Measurements from ENCODE around the gene EIF3B. TPM values are rescaled to one million over a fixed set of nuclear protein-coding genes. Genes with fewer than 3 reads are reported as not detected.

The EIF3B gene
- total and polyA plus RNA-seq, 2 experiments from 2014 or later, result 151 to 161 TPM

DNA sequence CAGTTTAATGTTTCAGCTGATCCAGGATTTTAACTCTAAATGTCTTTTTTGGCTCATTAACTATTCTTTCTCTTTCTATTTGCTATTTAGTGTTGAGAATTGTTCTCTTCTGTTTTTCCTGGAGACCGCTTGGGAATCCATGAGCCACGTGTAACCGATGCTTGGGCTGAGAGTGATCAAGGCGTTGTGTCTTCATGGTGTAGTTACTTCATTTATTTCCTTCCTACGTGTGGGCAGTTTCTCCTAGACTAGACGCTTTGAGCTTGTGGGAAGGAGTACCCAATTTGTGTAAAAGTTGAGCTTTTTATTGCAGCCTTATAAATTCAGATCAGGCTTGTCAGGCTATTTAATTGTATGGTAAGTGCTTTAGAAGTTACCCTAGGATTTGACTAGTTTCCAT is 2.9 kb downstream of the EIF3B start:
- peaks cover 21% of the 10 kb centered on the region for H3K36me3 ChIP-seq
- DNase-seq (ENCODE audit: low read depth in 1 of 2, low spot score in 1 of 2), result no peak
- H3K4me1 ChIP-seq (ENCODE audit: low read depth), result peaks cover 14% of the 10 kb centered on the region
- TF ChIP-seq, protein P1, sequence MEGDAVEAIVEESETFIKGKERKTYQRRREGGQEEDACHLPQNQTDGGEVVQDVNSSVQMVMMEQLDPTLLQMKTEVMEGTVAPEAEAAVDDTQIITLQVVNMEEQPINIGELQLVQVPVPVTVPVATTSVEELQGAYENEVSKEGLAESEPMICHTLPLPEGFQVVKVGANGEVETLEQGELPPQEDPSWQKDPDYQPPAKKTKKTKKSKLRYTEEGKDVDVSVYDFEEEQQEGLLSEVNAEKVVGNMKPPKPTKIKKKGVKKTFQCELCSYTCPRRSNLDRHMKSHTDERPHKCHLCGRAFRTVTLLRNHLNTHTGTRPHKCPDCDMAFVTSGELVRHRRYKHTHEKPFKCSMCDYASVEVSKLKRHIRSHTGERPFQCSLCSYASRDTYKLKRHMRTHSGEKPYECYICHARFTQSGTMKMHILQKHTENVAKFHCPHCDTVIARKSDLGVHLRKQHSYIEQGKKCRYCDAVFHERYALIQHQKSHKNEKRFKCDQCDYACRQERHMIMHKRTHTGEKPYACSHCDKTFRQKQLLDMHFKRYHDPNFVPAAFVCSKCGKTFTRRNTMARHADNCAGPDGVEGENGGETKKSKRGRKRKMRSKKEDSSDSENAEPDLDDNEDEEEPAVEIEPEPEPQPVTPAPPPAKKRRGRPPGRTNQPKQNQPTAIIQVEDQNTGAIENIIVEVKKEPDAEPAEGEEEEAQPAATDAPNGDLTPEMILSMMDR (IDR thresholded peaks at IDR 0.05; ENCODE audit: low read depth, low read length), result no peak
- H3K27ac ChIP-seq, result no peak overlapping the region
- no peaks in the 10 kb centered on the region for H3K27me3 ChIP-seq
- H3K9me3 ChIP-seq (ENCODE audit: low read depth), result no peaks in the 10 kb centered on the region
- H3K4me3 ChIP-seq, result no peak overlapping the region

DNA sequence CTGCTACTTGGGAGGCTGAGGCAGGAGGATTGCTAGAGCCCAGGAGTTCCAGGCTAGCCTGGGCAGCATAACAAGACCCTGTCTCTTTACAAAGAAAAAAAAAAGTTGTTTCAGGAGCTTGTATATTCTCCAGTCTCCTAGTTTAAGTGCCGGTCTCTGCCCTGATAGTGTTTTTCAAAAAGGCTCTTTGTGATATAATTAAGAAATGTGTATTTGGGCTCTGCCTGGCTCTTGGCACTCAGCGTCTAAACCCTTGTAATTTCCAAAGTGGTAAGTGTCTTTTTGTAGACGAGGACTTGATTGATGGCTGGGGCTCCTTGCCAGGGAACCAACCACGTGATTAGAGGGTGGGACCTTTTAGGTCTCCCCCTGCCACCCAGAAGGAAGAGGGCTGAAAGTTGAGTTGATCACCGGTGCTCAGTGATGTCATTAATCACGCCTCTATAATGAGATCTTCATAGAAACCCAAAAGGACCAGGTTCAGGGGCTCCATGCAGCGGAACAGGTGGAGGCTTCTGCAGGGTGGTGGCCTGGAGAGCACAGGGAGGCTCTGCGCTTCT is 4.4 kb downstream of the EIF3B start:
- no peaks in the 10 kb centered on the region for H3K27me3 ChIP-seq
- peaks cover 14% of the 10 kb centered on the region for H3K4me1 ChIP-seq (ENCODE audit: low read depth)
- H3K4me3 ChIP-seq, result no peak overlapping the region
- no peaks in the 10 kb centered on the region for H3K9me3 ChIP-seq (ENCODE audit: low read depth)
- no peak for DNase-seq (ENCODE audit: low read depth in 1 of 2, low spot score in 1 of 2)
- H3K27ac ChIP-seq, result peak overlapping the region; percentile 14
- TF ChIP-seq, protein P1 (IDR thresholded peaks at IDR 0.05; ENCODE audit: low read depth, low read length), result no peak
- H3K36me3 ChIP-seq, result peaks cover 35% of the 10 kb centered on the region

DNA sequence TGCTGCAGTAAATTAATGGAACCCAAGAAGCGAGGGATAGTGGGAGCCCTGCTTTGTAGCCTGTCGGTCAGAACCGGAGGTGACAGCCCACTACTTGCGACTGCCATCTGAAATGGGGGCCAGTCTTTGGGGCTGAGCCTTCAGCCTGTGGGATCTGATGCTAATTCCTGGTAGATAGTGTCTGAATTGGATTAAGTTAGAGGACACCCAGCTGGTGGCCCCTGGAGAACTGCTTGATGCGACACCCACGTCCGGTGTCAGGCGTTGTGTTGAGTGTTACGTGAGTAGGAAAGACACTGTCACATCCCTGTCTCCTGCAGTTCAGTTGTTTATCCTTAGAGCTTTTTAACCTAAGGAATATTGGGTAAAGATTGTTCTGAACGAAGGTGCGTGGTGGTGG is 5.0 kb downstream of the EIF3B start:
- Histone ChIP-seq H3K36me3 (peaks cover 40% of the 10 kb centered on the region), H3K4me3 (no peak overlapping the region)
- TF ChIP-seq, protein P1 (IDR thresholded peaks at IDR 0.05; ENCODE audit: low read depth, low read length), result no peak

DNA sequence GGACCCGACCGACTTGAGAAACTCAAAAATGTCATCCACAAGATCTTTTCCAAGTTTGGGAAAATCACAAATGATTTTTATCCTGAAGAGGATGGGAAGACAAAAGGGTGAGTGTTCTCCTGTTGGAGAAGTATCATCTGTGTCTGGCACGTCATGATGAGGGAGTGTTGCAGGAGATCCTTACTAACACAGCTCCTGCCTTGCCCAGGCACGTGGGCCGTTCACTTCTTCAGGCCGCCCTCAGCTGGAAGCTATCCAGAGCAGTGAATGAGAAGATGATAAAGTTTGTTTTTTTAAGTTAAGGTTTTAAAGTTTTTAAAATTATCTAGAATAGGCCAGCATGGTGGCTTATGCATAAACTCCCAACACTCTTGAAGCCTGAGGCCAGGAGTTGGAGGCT is 6.2 kb downstream of the EIF3B start:
- Histone ChIP-seq H3K36me3 (peaks cover 49% of the 10 kb centered on the region), H3K27me3 (no peaks in the 10 kb centered on the region)
- TF ChIP-seq, protein P1 (IDR thresholded peaks at IDR 0.05; ENCODE audit: low read depth, low read length), result no peak

More for the DNA sequence above, 5.0 kb downstream of the EIF3B start:
- Histone ChIP-seq H3K9me3 (ENCODE audit: low read depth) (no peaks in the 10 kb centered on the region), H3K27ac (no peak overlapping the region), H3K27me3 (no peaks in the 10 kb centered on the region), H3K4me1 (ENCODE audit: low read depth) (peaks cover 14% of the 10 kb centered on the region)
- DNase-seq (ENCODE audit: low read depth in 1 of 2, low spot score in 1 of 2), result no peak

DNA sequence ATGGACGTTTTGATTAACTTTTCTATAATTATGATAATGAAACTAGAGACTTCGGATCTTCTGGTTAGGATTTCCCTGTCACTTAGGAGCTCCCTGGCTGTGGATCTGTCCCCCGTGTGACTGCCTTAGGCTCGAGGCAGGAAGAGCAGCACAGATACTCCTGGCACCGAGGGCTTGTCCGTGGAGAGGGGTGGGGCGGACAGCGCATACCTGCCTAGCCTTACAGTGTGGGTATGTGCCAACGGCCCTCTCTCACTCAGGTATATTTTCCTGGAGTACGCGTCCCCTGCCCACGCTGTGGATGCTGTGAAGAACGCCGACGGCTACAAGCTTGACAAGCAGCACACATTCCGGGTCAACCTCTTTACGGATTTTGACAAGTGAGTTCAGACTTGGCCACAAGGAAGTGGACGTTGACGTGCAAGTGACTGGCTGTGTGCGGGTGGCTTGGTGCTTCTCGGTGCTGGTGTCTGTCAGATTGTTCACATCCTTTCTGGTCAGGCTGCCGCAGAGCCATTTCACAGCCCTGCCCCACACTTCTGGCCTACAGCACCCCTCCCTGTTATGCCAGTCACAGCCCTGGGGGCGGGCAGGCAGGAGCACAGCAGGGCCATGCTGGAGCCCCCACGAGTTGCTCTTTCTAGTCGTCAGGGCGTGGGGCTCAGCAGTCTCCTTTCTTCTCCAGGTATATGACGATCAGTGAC is 7.9 kb downstream of the EIF3B start:
- Histone ChIP-seq H3K27me3 (no peaks in the 10 kb centered on the region), H3K9me3 (ENCODE audit: low read depth) (no peaks in the 10 kb centered on the region), H3K36me3 (peaks cover 65% of the 10 kb centered on the region), H3K27ac (no peak overlapping the region), H3K4me1 (ENCODE audit: low read depth) (peaks cover 11% of the 10 kb centered on the region), H3K4me3 (no peak overlapping the region)
- TF ChIP-seq, protein P1 (IDR thresholded peaks at IDR 0.05; ENCODE audit: low read depth, low read length), result no peak
- DNase-seq (ENCODE audit: low read depth in 1 of 2, low spot score in 1 of 2), result no peak

More for the DNA sequence above, 6.2 kb downstream of the EIF3B start:
- peak in 1 of 2 donors; percentile 86 for DNase-seq (ENCODE audit: low read depth in 1 of 2, low spot score in 1 of 2)
- H3K4me3 ChIP-seq, result no peak overlapping the region
- H3K4me1 ChIP-seq (ENCODE audit: low read depth), result peaks cover 13% of the 10 kb centered on the region
- H3K27ac ChIP-seq, result no peak overlapping the region
- H3K9me3 ChIP-seq (ENCODE audit: low read depth), result no peaks in the 10 kb centered on the region

All from cardiac muscle cell (in vitro differentiated cells and primary cell).